Skeletal muscle satellite cell (primary cell): ENCODE measurements around the gene CD84.
"Not testable (repeated sequence)": the region's sequence is repeated elsewhere in the genome, so short reads cannot be mapped to it uniquely, and the experiment has no call there.

Experiments
- H3K27me3 ChIP-seq: 2 replicates; pipeline ENCODE4 v1.7.0; 2013; ENCODE audit warnings: low read length; ENCODE audit not compliant: control insufficient read depth, insufficient read depth
- H3K36me3 ChIP-seq: 2 replicates; pipeline ENCODE4 v1.7.0; 2013; ENCODE audit warnings: mild to moderate bottlenecking, control low read depth, low read length; ENCODE audit not compliant: insufficient read depth
- H3K4me1 ChIP-seq: 2 replicates; pipeline ENCODE4 v1.7.0; 2013; ENCODE audit warnings: low read length; ENCODE audit not compliant: control insufficient read depth, insufficient read depth
- H3K4me2 ChIP-seq: 2 replicates; pipeline ENCODE4 v1.7.0; 2013; ENCODE audit warnings: mild to moderate bottlenecking, low read length
- H3K4me3 ChIP-seq: 2 replicates; pipeline ENCODE4 v1.7.0; 2013; ENCODE audit warnings: low read length
- H3K9ac ChIP-seq: 2 replicates; pipeline ENCODE4 v1.7.0; 2013; ENCODE audit warnings: mild to moderate bottlenecking, low read depth, low read length, moderate library complexity
- H3K9me3 ChIP-seq: replicated peaks from 2 replicates; pipeline ENCODE4 v1.7.0; 2013; ENCODE audit warnings: mild to moderate bottlenecking, control low read depth, low read length

CD84 gene

GRCh38 chr1:160537714-160538665, 41.3 kb downstream of the CD84 start:
- Histone ChIP-seq H3K4me3 (no peak overlapping the region), H3K27me3 (no peaks in the 10 kb centered on the region), H3K36me3 (no peaks in the 10 kb centered on the region), H3K4me1 (no peaks in the 10 kb centered on the region), H3K9ac (no peak overlapping the region), H3K9me3 (no peaks in the 10 kb centered on the region), H3K4me2 (no peak overlapping the region)

- H3K4me1 ChIP-seq: no peaks in the 10 kb centered on the region
- no peak overlapping the region for H3K4me2 ChIP-seq
- H3K27me3 ChIP-seq: no peaks in the 10 kb centered on the region
- no peaks in the 10 kb centered on the region for H3K36me3 ChIP-seq
- no peak overlapping the region for H3K9ac ChIP-seq
- no peaks in the 10 kb centered on the region for H3K9me3 ChIP-seq
- no peak overlapping the region for H3K4me3 ChIP-seq
Measured at GRCh38 chr1:160534823-160535605, 44.3 kb downstream of the CD84 start.

DNA sequence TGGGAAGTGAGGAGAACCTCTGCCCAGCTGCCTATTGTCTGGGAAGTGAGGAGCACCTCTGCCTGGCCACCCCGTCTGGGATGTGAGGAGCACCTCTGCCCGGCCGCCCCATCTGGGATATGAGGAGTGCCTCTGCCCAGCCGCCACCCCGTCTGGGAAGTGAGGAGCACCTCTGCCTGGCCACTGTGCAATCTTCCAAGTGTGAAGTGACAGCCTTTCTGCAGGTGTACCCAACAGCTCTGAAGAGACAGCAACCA, 46.8 kb downstream of the CD84 start:
- not testable (repeated sequence) for H3K4me3 ChIP-seq, H3K9ac ChIP-seq, H3K4me1 ChIP-seq, H3K36me3 ChIP-seq, H3K27me3 ChIP-seq, H3K9me3 ChIP-seq, H3K4me2 ChIP-seq

DNA sequence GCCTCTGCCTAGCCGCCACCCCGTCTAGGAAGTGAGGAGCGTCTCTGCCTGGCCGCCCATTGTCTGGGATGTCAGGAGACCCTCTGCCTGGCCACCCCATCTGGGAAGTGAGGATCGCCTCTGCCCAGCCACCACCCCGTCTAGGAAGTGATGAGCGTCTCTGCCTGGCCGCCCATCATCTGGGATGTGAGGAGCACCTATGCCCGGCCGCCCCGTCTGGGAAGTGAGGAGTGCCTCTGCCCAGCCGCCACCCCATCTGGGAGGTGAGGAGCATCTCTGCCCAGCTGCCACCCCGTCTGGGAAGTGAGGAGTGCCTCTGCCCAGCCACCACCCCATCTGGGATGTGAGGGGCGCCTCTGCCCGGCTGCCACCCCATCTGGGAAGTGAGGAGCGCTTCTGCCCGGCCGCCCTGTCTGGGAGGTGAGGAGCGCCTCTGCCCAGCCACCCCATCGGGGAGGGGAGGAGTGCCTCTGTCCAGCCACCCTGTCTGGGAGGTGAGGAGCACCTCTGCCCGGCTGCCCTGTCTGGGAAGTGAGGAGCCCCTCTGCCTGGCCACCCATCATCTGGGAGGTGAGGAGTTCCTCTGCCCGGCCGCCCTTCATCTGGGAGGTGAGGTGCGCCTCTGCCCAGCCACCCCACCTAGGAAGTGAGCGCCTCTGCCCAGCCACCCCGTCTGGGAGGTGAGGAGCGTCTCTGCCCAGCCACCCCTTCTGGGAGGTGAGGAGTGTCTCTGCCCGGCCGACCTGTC, 47.3 kb downstream of the CD84 start:
- not testable (repeated sequence) for H3K4me3 ChIP-seq, H3K9me3 ChIP-seq, H3K9ac ChIP-seq, H3K36me3 ChIP-seq, H3K4me1 ChIP-seq, H3K27me3 ChIP-seq, H3K4me2 ChIP-seq

DNA sequence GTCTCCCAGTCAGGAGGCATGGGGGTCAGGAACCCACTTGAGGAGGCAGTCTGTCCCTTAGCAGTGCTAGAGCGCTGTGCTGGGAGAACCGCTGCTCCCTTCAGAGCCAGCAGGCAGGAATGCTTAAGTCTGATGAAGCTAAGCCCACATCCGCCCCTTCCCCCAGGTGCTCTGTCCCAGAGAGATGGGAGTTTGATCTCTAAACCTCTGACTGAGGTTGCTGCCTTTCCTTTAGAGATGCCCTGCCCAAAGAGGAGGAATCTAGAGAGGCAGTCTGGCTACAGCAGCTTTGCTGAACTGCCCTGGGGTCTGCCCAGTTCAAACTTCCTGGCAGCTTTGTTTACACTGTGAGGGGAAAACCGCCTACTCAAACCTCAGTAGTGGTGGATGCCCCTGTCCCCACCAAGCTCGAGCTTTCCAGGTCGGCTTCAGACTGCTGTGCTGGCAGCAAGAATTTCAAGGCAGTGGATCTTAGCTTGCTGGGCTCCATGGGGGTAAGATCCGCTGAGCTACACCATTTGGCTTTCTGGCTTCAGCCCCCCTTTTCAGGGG, 49.8 kb downstream of the CD84 start:
- H3K4me1 ChIP-seq, H3K4me2 ChIP-seq, H3K4me3 ChIP-seq, H3K36me3 ChIP-seq, H3K9me3 ChIP-seq, H3K9ac ChIP-seq, H3K27me3 ChIP-seq: not testable (repeated sequence)

- not testable (repeated sequence) for H3K9ac ChIP-seq, H3K4me2 ChIP-seq, H3K4me1 ChIP-seq, H3K4me3 ChIP-seq, H3K36me3 ChIP-seq, H3K9me3 ChIP-seq, H3K27me3 ChIP-seq
Measured at GRCh38 chr1:160523789-160524188, 55.5 kb downstream of the CD84 start.

- H3K9ac ChIP-seq: no peak within 1 kb of the TSS
- H3K4me3 ChIP-seq: no peak within 1 kb of the TSS
Measured at GRCh38 chr1:160522622-160523345, 56.5 kb downstream of the CD84 start, which contains the start of gene SLAMF6. Gene SLAMF6 (minus strand): TSS chr1:160523255. CDS start chr1:160523192, 63 bp downstream.

GRCh38 chr1:160522136-160522535, 57.2 kb downstream of the CD84 start:
- Histone ChIP-seq H3K27me3 (no peaks in the 10 kb centered on the region), H3K4me3 (no peak overlapping the region), H3K36me3 (no peaks in the 10 kb centered on the region), H3K9me3 (no peaks in the 10 kb centered on the region), H3K9ac (no peak overlapping the region), H3K4me2 (no peak overlapping the region), H3K4me1 (no peaks in the 10 kb centered on the region)

More at GRCh38 chr1:160522622-160523345, 56.5 kb downstream of the CD84 start, which contains the start of gene SLAMF6:
- Histone ChIP-seq H3K27me3 (no peaks in the 10 kb centered on the region), H3K9me3 (no peaks in the 10 kb centered on the region), H3K36me3 (no peaks in the 10 kb centered on the region), H3K4me1 (no peaks in the 10 kb centered on the region), H3K4me2 (no peak within 1 kb of the TSS)

- H3K9me3 ChIP-seq: no peaks in the 10 kb centered on the region
- no peaks in the 10 kb centered on the region for H3K4me1 ChIP-seq
- no peak overlapping the region for H3K4me2 ChIP-seq
- no peaks in the 10 kb centered on the region for H3K27me3 ChIP-seq
- no peak overlapping the region for H3K9ac ChIP-seq
- no peaks in the 10 kb centered on the region for H3K36me3 ChIP-seq
- no peak overlapping the region for H3K4me3 ChIP-seq
Measured at GRCh38 chr1:160521554-160521953, 57.7 kb downstream of the CD84 start.

GRCh38 chr1:160520999-160521398, 58.3 kb downstream of the CD84 start:
- Histone ChIP-seq H3K9ac (no peak overlapping the region), H3K9me3 (no peaks in the 10 kb centered on the region), H3K4me3 (no peak overlapping the region), H3K27me3 (no peaks in the 10 kb centered on the region), H3K4me2 (no peak overlapping the region), H3K36me3 (no peaks in the 10 kb centered on the region), H3K4me1 (no peaks in the 10 kb centered on the region)

DNA sequence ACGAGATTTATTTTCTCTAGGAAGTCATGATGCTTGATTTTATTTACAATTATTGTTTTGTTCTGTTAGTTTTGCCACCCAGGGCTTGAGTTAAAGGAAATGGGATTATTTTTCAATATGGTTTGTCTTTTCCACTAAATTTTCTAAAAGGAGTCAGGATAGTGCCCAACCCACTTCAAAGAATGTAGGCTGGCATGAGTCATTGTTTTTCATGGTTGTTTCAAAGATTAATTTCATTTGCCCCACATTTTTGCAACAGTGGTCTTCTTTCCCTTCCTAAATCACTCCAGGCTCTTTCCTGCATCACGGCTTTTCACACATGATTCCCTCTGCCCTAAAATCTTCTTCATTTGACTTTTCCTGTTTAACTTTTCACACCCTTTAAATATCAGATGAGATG, 58.7 kb downstream of the CD84 start:
- Histone ChIP-seq H3K4me2 (no peak overlapping the region), H3K4me1 (no peaks in the 10 kb centered on the region), H3K9me3 (no peaks in the 10 kb centered on the region), H3K36me3 (no peaks in the 10 kb centered on the region), H3K27me3 (no peaks in the 10 kb centered on the region), H3K9ac (no peak overlapping the region), H3K4me3 (no peak overlapping the region)
